Endothelial cell of umbilical vein (primary cell): ENCODE data around the gene SKOR2. TPM values are rescaled to one million over a fixed set of nuclear protein-coding genes. Genes with fewer than 3 reads are reported as not detected.

Experiments
- BruUV-seq: library from RNA; stranded (reverse); fragments of 400-500 nt; replicated peaks from 2 replicates; lab custom pipeline; 2021; lab: Mats Ljungman, UMichigan
- CTCF ChIA-PET: fragments of 300-600, 350-600 bp; sonication (Branson Sonifier 250); formaldehyde crosslinking; loops from one replicate; lab custom pipeline; 2021; ENCODE audit warnings: antibody characterized with exemption, inconsistent platforms; lab: Charles Lee
- POLR2A ChIA-PET: fragments of 300-600, 350-600 bp; sonication (Branson Sonifier 250); formaldehyde crosslinking; loops from one replicate; lab custom pipeline; 2021; ENCODE audit warnings: antibody characterized with exemption, inconsistent platforms; lab: Charles Lee
- DNase-seq: peaks from one replicate; pipeline ENCODE4 v3.0.0-alpha.2; 2011; ENCODE audit warnings: low read depth, low spot score
- FAIRE-seq: peaks from 2 replicates; lab custom pipeline; 2011; peaks lifted over from hg19 to GRCh38; lab: Jason Lieb, UNC
- H2AFZ ChIP-seq: 2 replicates; pipeline ENCODE4 v1.6.0; 2012; ENCODE audit warnings: low read depth, low read length, control low read depth, inconsistent platforms
- H3K27ac ChIP-seq: 2 replicates; pipeline ENCODE4 v1.5.1; 2011; ENCODE audit warnings: low read depth, mild to moderate bottlenecking, control low read depth, low read length, moderate library complexity; ENCODE audit not compliant: insufficient read depth
- H3K27me3 ChIP-seq, 2 experiments: 2 replicates each; pipeline versions ENCODE4 v1.6.0 to v1.6.1; 2011; ENCODE audit warnings: low read length in 2 of 2, mixed read lengths in 1 of 2; ENCODE audit not compliant: control insufficient read depth in 2 of 2, insufficient read depth in 2 of 2
- H3K36me3 ChIP-seq, 2 experiments: 2 replicates in 1 of 2; 3 replicates in 1 of 2; pipeline ENCODE4 v1.5.1; 2011; ENCODE audit warnings: low read length in 2 of 2, mild to moderate bottlenecking in 1 of 2, moderate library complexity in 1 of 2; ENCODE audit not compliant: control insufficient read depth in 2 of 2, insufficient read depth in 2 of 2; ENCODE audit errors: extremely low read depth in 1 of 2
- H3K4me1 ChIP-seq: 3 replicates; pipeline ENCODE4 v1.5.1; 2011; ENCODE audit warnings: mild to moderate bottlenecking, low read length; ENCODE audit not compliant: control insufficient read depth, insufficient read depth; ENCODE audit errors: extremely low read depth
- H3K4me2 ChIP-seq: 2 replicates; pipeline ENCODE4 v1.6.1; 2011; ENCODE audit warnings: low read length, control low read depth, mixed read lengths; ENCODE audit not compliant: insufficient read depth
- H3K4me3 ChIP-seq, 3 experiments: fragments of 200-600 bp in 1 of 3; sonication (generic), shearing (Covaris generic) in 1 of 3; replicated peaks in 1 of 3; 2 replicates each; pipeline ENCODE4 v1.5.1; 2011 to 2016; ENCODE audit warnings: control low read depth in 3 of 3, low read length in 3 of 3, mild to moderate bottlenecking in 2 of 3, inconsistent platforms in 1 of 3, low read depth in 1 of 3, moderate library complexity in 1 of 3; ENCODE audit not compliant: insufficient read depth in 1 of 3
- H3K79me2 ChIP-seq: 2 replicates; pipeline ENCODE4 v1.6.0; 2012; ENCODE audit warnings: low read length, inconsistent platforms; ENCODE audit not compliant: control insufficient read depth, insufficient read depth
- H3K9ac ChIP-seq: replicated peaks from 2 replicates; pipeline ENCODE3; 2011; ENCODE audit warnings: low read length, control low read depth; ENCODE audit not compliant: insufficient read depth; ENCODE audit errors: extremely low read depth
- H3K9me1 ChIP-seq: replicated peaks from 3 replicates; pipeline ENCODE4 v1.6.0; 2011; ENCODE audit warnings: mild to moderate bottlenecking, low read length; ENCODE audit not compliant: control insufficient read depth, insufficient read depth; ENCODE audit errors: extremely low read depth
- H3K9me3 ChIP-seq: replicated peaks from 2 replicates; pipeline ENCODE4 v1.5.1; 2012; ENCODE audit warnings: low read length, inconsistent platforms; ENCODE audit not compliant: control insufficient read depth, insufficient read depth
- H4K20me1 ChIP-seq: replicated peaks from 2 replicates; pipeline ENCODE3; 2011; ENCODE audit warnings: mild to moderate bottlenecking, low read length; ENCODE audit not compliant: control insufficient read depth, insufficient read depth; ENCODE audit errors: extremely low read depth
- CTCF ChIP-seq, 2 donors: IDR thresholded peaks; 1 replicate in 1 of 2; 2 replicates in 1 of 2; pipeline ENCODE4 v1.5.1; 2011; ENCODE audit warnings: low read length in 2 of 2, mild to moderate bottlenecking in 2 of 2, moderate library complexity in 2 of 2, control low read depth in 1 of 2, inconsistent platforms in 1 of 2, low read depth in 1 of 2; ENCODE audit not compliant: insufficient read depth in 1 of 2; ENCODE audit errors: extremely low read depth in 1 of 2
- EZH2 ChIP-seq: IDR thresholded peaks from 2 replicates; pipeline ENCODE4 v1.6.1; 2012; ENCODE audit warnings: borderline replicate concordance, low read depth, mild to moderate bottlenecking, moderate library complexity, low read length, inconsistent platforms; ENCODE audit not compliant: severe bottlenecking
- FOS ChIP-seq: IDR thresholded peaks from 2 replicates; pipeline ENCODE4 v1.6.1; 2011; ENCODE audit warnings: mild to moderate bottlenecking, low read length, moderate library complexity, borderline replicate concordance; ENCODE audit not compliant: insufficient read depth
- GATA2 ChIP-seq: IDR thresholded peaks from 2 replicates; pipeline ENCODE4 v1.7.0; 2011; ENCODE audit warnings: low read depth, mild to moderate bottlenecking, moderate library complexity, mixed read lengths, low read length; ENCODE audit not compliant: insufficient read length, insufficient read depth
- JUN ChIP-seq: IDR thresholded peaks from 2 replicates; pipeline ENCODE4 v1.6.1; 2011; ENCODE audit warnings: borderline replicate concordance, low read depth; ENCODE audit not compliant: insufficient read length, insufficient read depth
- MAX ChIP-seq: IDR thresholded peaks from 2 replicates; pipeline ENCODE4 v1.6.1; 2011; ENCODE audit not compliant: insufficient read depth, insufficient read length
- MYC ChIP-seq: IDR thresholded peaks from one replicate; pipeline ENCODE4 v1.6.1; 2011; ENCODE audit warnings: mild to moderate bottlenecking, low read depth, low read length
- POLR2A ChIP-seq: IDR thresholded peaks from 2 replicates; pipeline ENCODE4 v1.6.1; 2012; ENCODE audit warnings: low read depth, mild to moderate bottlenecking, control low read depth, low read length
- POLR2AphosphoS5 ChIP-seq: IDR thresholded peaks from 2 replicates; pipeline ENCODE4 v1.6.1; 2012; ENCODE audit warnings: low read depth, mild to moderate bottlenecking, control low read depth, low read length, moderate library complexity; ENCODE audit not compliant: insufficient read depth
- dilution Hi-C: fragments of 300-500 bp; cut with MboI; formaldehyde crosslinking; loops from one replicate; pipeline ENCODE4 v1.15.0; 2019; ENCODE audit warnings: low sequenced_read_pairs; ENCODE audit not compliant: extremely low pct_ligation_motif_present
- intact Hi-C: fragments of 100-400 bp; cut with micrococcal nuclease; formaldehyde crosslinking; loops from one replicate; pipeline ENCODE4 v1.10.0; 2022
- polyA plus RNA-seq, 4 experiments: library from polyadenylated mRNA; depleted of rRNA in 3 of 4; stranded (reverse) in 3 of 4; unstranded in 1 of 4; fragments of >200 nt; gene quantifications; 2 replicates each; pipeline versions ENCODE4 v1.2.1 to v1.2.3, GENCODE V29; 2011 to 2012; ENCODE audit warnings: missing spikeins in 1 of 4
- total RNA-seq: library from RNA; stranded (reverse); gene quantifications from 2 replicates; pipeline ENCODE4 v1.2.3, GENCODE V29; 2021

The SKOR2 gene
- total and polyA plus RNA-seq, 2 donors (not counting 3 experiments of a cell fraction or from before 2014, with no cell fraction given) = not detected

GRCh38 chr18:47180765-47181164 lies 70.7 kb downstream of the SKOR2 start:
- no peak for DNase-seq
- no peaks in the 10 kb centered on the region for H3K9me1 ChIP-seq
- peaks cover 3% of the 10 kb centered on the region in 2 experiments for H3K27me3 ChIP-seq
- H3K9ac ChIP-seq = no peak overlapping the region
- H4K20me1 ChIP-seq = no peaks in the 10 kb centered on the region
- CTCF ChIA-PET = interaction anchor here (1.6 kb wide), 1 partner anchor 23 kb away, joined by 4 read pairs; no protein-coding TSS in a partner anchor
- no peaks in the 10 kb centered on the region for H3K36me3 ChIP-seq
- H3K4me3 ChIP-seq = no peak overlapping the region
- no peak overlapping the region for H2AFZ ChIP-seq
- TF ChIP-seq MYC (no peak), FOS (no peak), CTCF (IDR thresholded peaks at IDR 0.05; ENCODE audit: extremely low read depth in 1 of 2, insufficient read depth in 1 of 2, low read depth in 1 of 2, low read length in 2 of 2) (no peak), POLR2AphosphoS5 (no peak), MAX (no peak), JUN (no peak), EZH2 (no peak), POLR2A (no peak), GATA2 (no peak)
- dilution Hi-C loops (no loop called here), intact Hi-C loops (no loop called here)
- FAIRE-seq = no peak
- peaks cover 3% of the 10 kb centered on the region for H3K79me2 ChIP-seq
- no TSS peak for BruUV-seq
- no peak overlapping the region for H3K4me2 ChIP-seq
- no peaks in the 10 kb centered on the region for H3K4me1 ChIP-seq
- no peaks in the 10 kb centered on the region for H3K9me3 ChIP-seq
- POLR2A ChIA-PET = no interaction called here
- no peak overlapping the region for H3K27ac ChIP-seq
